ENCODE measurements around the gene IL5. TPM values are rescaled to one million over a fixed set of nuclear protein-coding genes. Genes with fewer than 3 reads are reported as not detected.
"Not testable (repeated sequence)": the region's sequence is repeated elsewhere in the genome, so short reads cannot be mapped to it uniquely, and the experiment has no call there.

IL5 gene
- total and polyA plus RNA-seq, 2 experiments from 2014 or later: not detected

- H3K9me3 Mint-ChIP-seq: no peaks in the 10 kb centered on the region
- H3K4me1 ChIP-seq (ENCODE audit: insufficient read depth): no peaks in the 10 kb centered on the region
- no peaks in the 10 kb centered on the region; the same call in 1 of the 2 replicates for H4K20me1 ChIP-seq (replicated peaks; ENCODE audit: insufficient read depth)
- peaks cover 30% of the 10 kb centered on the region; the same call in 2 of the 3 replicates for H3K36me3 Mint-ChIP-seq (ENCODE audit: low read depth)
- H3K27me3 ChIP-seq (ENCODE audit: insufficient read depth): no peaks in the 10 kb centered on the region
- no peak for DNase-seq (ENCODE audit: low spot score)
- H3F3A ChIP-seq (replicated peaks; ENCODE audit: low read depth): no peaks in the 10 kb centered on the region
- H3K4me3 Mint-ChIP-seq: no peak overlapping the region
- no peak for ATAC-seq
- H3K27me3 Mint-ChIP-seq (ENCODE audit: insufficient read depth, low read depth, poor library complexity): peaks cover 1% of the 10 kb centered on the region
- H2AFZ ChIP-seq: no peak overlapping the region
- no peaks in the 10 kb centered on the region for H3K79me2 ChIP-seq (replicated peaks; ENCODE audit: insufficient read depth)
- no peak overlapping the region for H3K4me2 ChIP-seq
- H3K36me3 ChIP-seq (ENCODE audit: insufficient read depth): peaks cover 3% of the 10 kb centered on the region
- H3K4me3 ChIP-seq: no peak overlapping the region
- H3K27ac Mint-ChIP-seq: no peak overlapping the region
- TF ChIP-seq NANOG (IDR thresholded peaks at IDR 0.05; ENCODE audit: borderline replicate concordance): no peak
- TF ChIP-seq JUNB (IDR thresholded peaks at IDR 0.05; ENCODE audit: unreplicated experiment): no peak
- no peak for TF ChIP-seq ETS1 (IDR thresholded peaks at IDR 0.05)
- TF ChIP-seq REST (IDR thresholded peaks at IDR 0.05; ENCODE audit: unreplicated experiment): no peak
- TF ChIP-seq EZH2phosphoT487 (IDR thresholded peaks at IDR 0.05; ENCODE audit: unreplicated experiment): no peak
- no peak for TF ChIP-seq ZNF114 (CRISPR knock-in tag; IDR thresholded peaks at IDR 0.05)
- H3K9me2 ChIP-seq (ENCODE audit: insufficient read depth): no peaks in the 10 kb centered on the region
- H3K4me1 Mint-ChIP-seq: no peaks in the 10 kb centered on the region
- no peak overlapping the region for H3K27ac ChIP-seq (ENCODE audit: low read depth)
Observed at GRCh38 chr5:132586063-132586462, 42.7 kb upstream of the IL5 start.

GRCh38 chr5:132584560-132584959 is 41.2 kb upstream of the IL5 start:
- not testable (repeated sequence) for H3K4me3 ChIP-seq; H3K36me3 ChIP-seq (ENCODE audit: insufficient read depth); H3F3A ChIP-seq (replicated peaks; ENCODE audit: low read depth); ATAC-seq; H3K9me2 ChIP-seq (ENCODE audit: insufficient read depth); H3K79me2 ChIP-seq (replicated peaks; ENCODE audit: insufficient read depth); H3K27ac Mint-ChIP-seq; H3K4me1 Mint-ChIP-seq; DNase-seq (ENCODE audit: low spot score); H3K4me1 ChIP-seq (ENCODE audit: insufficient read depth); H3K27ac ChIP-seq (ENCODE audit: low read depth); H4K20me1 ChIP-seq (replicated peaks; ENCODE audit: insufficient read depth); H3K4me2 ChIP-seq; H3K27me3 Mint-ChIP-seq (ENCODE audit: insufficient read depth, low read depth, poor library complexity); H3K4me3 Mint-ChIP-seq; H2AFZ ChIP-seq; H3K27me3 ChIP-seq (ENCODE audit: insufficient read depth); H3K9me3 Mint-ChIP-seq
- peaks cover 28% of the 10 kb centered on the region; the same call in 2 of the 3 replicates for H3K36me3 Mint-ChIP-seq (ENCODE audit: low read depth)

GRCh38 chr5:132576123-132576522 is 32.8 kb upstream of the IL5 start:
- DNase-seq (ENCODE audit: low spot score) (no peak), ATAC-seq (no peak)
- H3K4me1 Mint-ChIP-seq: peaks cover 7% of the 10 kb centered on the region
- H3K36me3 Mint-ChIP-seq (ENCODE audit: low read depth): peaks cover 65% of the 10 kb centered on the region
- no peak overlapping the region for H2AFZ ChIP-seq
- H3K4me1 ChIP-seq (ENCODE audit: insufficient read depth): no peaks in the 10 kb centered on the region; the same call in 1 of the 2 replicates
- H3F3A ChIP-seq (replicated peaks; ENCODE audit: low read depth): no peaks in the 10 kb centered on the region
- peaks cover 19% of the 10 kb centered on the region for H3K36me3 ChIP-seq (ENCODE audit: insufficient read depth)
- H3K27me3 Mint-ChIP-seq (ENCODE audit: insufficient read depth, low read depth, poor library complexity): peaks cover 2% of the 10 kb centered on the region
- no peak overlapping the region for H3K4me2 ChIP-seq
- no peak overlapping the region for H3K4me3 ChIP-seq
- no peak overlapping the region for H3K27ac ChIP-seq (ENCODE audit: low read depth)
- no peak overlapping the region for H3K27ac Mint-ChIP-seq
- H3K27me3 ChIP-seq (ENCODE audit: insufficient read depth): no peaks in the 10 kb centered on the region
- H3K4me3 Mint-ChIP-seq: no peak overlapping the region
- H3K9me2 ChIP-seq (ENCODE audit: insufficient read depth): no peaks in the 10 kb centered on the region
- peaks cover 6% of the 10 kb centered on the region; the same call in 1 of the 2 replicates for H3K79me2 ChIP-seq (replicated peaks; ENCODE audit: insufficient read depth)
- H4K20me1 ChIP-seq (replicated peaks; ENCODE audit: insufficient read depth): no peaks in the 10 kb centered on the region
- H3K9me3 Mint-ChIP-seq: peaks cover 10% of the 10 kb centered on the region
- TF ChIP-seq STAT1 (IDR thresholded peaks at IDR 0.05; ENCODE audit: unreplicated experiment): no peak
- TF ChIP-seq CREB1 (CRISPR knock-in tag; IDR thresholded peaks at IDR 0.05; ENCODE audit: low read depth): no peak
